ENCODE results near the gene VASN. TPM values are rescaled to one million over a fixed set of nuclear protein-coding genes. Genes with fewer than 3 reads are reported as not detected.

VASN gene
- total and polyA plus RNA-seq, 12 donors: 0.77 to 44.7 (median 21.3) TPM

DNA sequence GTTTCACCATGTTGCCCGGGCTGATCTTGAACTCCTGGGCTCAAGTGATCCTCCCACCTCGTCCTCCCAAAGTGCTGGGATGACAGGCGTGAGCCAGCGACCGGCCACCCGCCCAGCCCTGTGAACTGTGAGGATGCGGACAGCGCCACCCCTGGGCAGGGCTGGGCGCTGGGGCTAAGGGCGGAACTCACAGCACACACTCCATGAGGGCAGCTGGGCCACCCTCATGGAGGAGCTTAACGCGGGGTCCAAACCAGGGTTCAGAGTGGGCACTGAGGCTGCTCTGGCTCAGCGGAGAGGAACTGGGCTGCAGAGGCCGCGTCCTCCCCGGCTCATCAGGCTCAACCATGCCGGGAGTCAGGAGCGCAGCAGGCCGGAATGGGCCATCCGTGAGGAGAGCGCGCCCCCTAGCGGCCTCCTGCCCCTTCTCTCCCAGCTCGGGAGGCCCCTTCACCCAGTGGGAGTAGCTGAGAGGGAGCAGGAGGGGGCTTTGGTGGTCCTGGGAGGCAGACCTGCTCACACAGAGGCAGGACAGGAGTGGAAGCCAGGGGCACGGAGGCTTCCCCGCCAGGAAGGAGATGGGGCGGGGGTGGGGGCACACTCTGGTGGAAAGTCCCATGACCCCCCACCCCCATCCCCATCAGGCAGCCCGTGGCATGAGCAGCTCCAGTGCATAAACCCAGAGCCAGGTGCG is 30.9 kb downstream of the VASN start:
- Histone ChIP-seq H3K9me3 (replicated peaks in 1 of 3) (no peaks in the 10 kb centered on the region), H3K4me3 (no peak overlapping the region), H3K27me3 (no peaks in the 10 kb centered on the region), H3K4me1 (replicated peaks in 1 of 2) (no peaks in the 10 kb centered on the region), H3K27ac (no peak overlapping the region), H3K36me3 (replicated peaks in 1 of 2) (peaks cover 0 to 33% of the 10 kb centered on the region in 2 donors)
- TF ChIP-seq, protein P1, sequence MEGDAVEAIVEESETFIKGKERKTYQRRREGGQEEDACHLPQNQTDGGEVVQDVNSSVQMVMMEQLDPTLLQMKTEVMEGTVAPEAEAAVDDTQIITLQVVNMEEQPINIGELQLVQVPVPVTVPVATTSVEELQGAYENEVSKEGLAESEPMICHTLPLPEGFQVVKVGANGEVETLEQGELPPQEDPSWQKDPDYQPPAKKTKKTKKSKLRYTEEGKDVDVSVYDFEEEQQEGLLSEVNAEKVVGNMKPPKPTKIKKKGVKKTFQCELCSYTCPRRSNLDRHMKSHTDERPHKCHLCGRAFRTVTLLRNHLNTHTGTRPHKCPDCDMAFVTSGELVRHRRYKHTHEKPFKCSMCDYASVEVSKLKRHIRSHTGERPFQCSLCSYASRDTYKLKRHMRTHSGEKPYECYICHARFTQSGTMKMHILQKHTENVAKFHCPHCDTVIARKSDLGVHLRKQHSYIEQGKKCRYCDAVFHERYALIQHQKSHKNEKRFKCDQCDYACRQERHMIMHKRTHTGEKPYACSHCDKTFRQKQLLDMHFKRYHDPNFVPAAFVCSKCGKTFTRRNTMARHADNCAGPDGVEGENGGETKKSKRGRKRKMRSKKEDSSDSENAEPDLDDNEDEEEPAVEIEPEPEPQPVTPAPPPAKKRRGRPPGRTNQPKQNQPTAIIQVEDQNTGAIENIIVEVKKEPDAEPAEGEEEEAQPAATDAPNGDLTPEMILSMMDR (IDR thresholded peaks at IDR 0.05): peak; percentile 86 to 97 (median 93)
- TF ChIP-seq POLR2A (IDR thresholded peaks at IDR 0.05): no peak
- peak; percentile 75 to 93 (median 86) for DNase-seq
- 19 to 29% (median 21%) methylated on average over 13 to 29 of the region's 29 CpGs for WGBS, 4 donors
- intact Hi-C loops (cut with DNase I): loop anchor here (2.0 to 10.0 kb wide), 3 partner anchors 42 to 138 kb away; no protein-coding TSS in a partner anchor

DNA sequence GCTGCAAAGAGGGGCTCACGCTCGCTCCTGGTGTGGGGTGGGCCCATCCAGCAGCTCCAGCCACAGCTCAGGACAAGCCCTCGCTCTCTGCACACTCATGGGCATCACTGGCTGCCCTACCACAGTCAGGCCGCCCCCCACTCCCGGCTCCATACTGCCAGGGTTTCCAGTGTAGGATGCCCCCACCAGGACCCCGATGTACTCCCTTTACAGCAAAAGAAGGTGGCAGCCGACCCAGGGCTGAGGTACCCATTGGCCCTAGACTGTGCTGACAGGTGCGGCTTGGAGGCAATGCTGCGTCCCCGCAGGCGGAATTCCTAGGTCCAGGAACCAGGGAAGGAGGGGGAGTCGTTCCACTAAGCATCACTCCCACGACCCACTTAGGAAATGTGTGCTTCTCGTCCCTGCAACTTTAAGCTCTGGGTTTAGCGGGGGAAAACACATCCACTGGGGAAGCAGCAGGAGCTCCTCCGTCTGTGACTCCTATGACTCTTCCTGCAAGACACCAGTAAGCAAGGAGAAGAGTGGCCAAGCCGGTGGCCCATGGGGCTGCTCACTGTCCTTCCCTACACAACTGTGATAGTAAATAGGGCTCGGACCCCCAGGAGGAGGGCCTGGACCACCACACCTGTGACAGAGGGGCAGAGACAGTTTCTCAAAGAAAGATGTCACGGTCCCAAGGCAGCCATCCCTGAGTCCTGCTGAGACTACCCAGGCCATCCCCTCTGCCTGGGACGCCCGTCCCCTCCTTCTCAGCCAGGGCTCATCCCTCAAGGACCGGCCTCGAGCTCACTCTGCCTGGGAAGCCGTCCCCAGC is 31.7 kb downstream of the VASN start:
- H3K36me3 ChIP-seq (replicated peaks in 1 of 2): peaks cover 0 to 41% of the 10 kb centered on the region in 2 donors
- H3K27ac ChIP-seq: no peak overlapping the region
- H3K9me3 ChIP-seq (replicated peaks in 1 of 3): no peaks in the 10 kb centered on the region
- no peaks in the 10 kb centered on the region for H3K27me3 ChIP-seq
- no peaks in the 10 kb centered on the region for H3K4me1 ChIP-seq (replicated peaks in 1 of 2)
- intact Hi-C loops (cut with DNase I): loop anchor here (2.0 to 10.0 kb wide), 3 partner anchors 43 to 139 kb away; no protein-coding TSS in a partner anchor
- no peak overlapping the region for H3K4me3 ChIP-seq
- WGBS, 4 donors: 77 to 85% (median 79%) methylated on average over 12 to 24 of the region's 24 CpGs
- TF ChIP-seq, protein P1 (IDR thresholded peaks at IDR 0.05): no peak
- TF ChIP-seq POLR2A (IDR thresholded peaks at IDR 0.05): no peak
- DNase-seq: no peak

DNA sequence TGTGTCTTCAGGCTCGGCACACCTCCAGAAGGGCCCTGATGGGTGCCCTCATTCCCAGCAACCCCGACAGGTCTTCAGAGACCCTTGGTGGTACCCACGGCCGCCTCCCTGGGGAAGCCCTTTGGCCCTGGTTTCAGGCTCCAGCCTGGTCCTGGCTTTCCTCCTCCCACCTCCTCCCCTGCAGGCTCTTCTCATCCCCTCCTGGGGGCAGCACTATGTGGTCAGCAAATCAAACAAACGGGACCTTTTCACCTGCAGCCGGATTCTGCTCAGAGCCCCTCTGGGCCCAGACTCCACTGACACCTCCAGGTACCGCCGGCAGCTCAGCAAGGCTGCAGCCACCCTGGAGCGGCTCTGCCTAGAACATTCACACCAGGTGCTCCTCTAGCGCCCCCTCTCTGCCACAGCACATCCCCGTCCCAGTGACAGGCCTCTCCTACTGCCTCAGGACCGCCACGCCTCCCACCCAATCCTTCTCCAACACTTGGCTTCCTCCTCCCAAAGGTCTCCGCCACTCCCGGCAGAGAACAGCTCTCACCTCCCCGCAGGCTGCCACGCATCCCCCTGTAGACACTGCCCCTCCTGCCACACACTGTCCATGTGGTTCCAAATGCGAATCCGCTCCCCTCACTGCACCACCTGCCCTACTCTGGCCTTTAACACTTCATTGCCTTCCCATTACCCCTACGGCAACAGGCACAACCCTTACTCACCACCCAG is 32.8 kb downstream of the VASN start:
- no peaks in the 10 kb centered on the region for H3K4me1 ChIP-seq (replicated peaks in 1 of 2)
- 78 to 81% (median 79%) methylated on average over 20 of the region's 20 CpGs for WGBS, 4 donors
- no peak for TF ChIP-seq POLR2A (IDR thresholded peaks at IDR 0.05)
- TF ChIP-seq, protein P1 (IDR thresholded peaks at IDR 0.05): peak; percentile 31 to 67 (median 52)
- intact Hi-C loops (cut with DNase I): loop anchor here (2.0 to 10.0 kb wide), 3 partner anchors 46 to 140 kb away; no protein-coding TSS in a partner anchor
- DNase-seq: peak in 4 of 7 donors; percentile 52 to 80 (median 61)
- H3K9me3 ChIP-seq (replicated peaks in 1 of 3): no peaks in the 10 kb centered on the region
- H3K27me3 ChIP-seq: no peaks in the 10 kb centered on the region
- H3K4me3 ChIP-seq: no peak overlapping the region
- H3K36me3 ChIP-seq (replicated peaks in 1 of 2): peaks cover 0 to 41% of the 10 kb centered on the region in 2 donors
- no peak overlapping the region for H3K27ac ChIP-seq
